CD4-positive, alpha-beta T cell treated with Interleukin-21 for 1 hour (primary cell): ENCODE data around the gene AP2B1.

Source experiments
- DNase-seq: peaks from one replicate; pipeline ENCODE4 v3.0.0-alpha.2; 2020

The AP2B1 gene

DNA sequence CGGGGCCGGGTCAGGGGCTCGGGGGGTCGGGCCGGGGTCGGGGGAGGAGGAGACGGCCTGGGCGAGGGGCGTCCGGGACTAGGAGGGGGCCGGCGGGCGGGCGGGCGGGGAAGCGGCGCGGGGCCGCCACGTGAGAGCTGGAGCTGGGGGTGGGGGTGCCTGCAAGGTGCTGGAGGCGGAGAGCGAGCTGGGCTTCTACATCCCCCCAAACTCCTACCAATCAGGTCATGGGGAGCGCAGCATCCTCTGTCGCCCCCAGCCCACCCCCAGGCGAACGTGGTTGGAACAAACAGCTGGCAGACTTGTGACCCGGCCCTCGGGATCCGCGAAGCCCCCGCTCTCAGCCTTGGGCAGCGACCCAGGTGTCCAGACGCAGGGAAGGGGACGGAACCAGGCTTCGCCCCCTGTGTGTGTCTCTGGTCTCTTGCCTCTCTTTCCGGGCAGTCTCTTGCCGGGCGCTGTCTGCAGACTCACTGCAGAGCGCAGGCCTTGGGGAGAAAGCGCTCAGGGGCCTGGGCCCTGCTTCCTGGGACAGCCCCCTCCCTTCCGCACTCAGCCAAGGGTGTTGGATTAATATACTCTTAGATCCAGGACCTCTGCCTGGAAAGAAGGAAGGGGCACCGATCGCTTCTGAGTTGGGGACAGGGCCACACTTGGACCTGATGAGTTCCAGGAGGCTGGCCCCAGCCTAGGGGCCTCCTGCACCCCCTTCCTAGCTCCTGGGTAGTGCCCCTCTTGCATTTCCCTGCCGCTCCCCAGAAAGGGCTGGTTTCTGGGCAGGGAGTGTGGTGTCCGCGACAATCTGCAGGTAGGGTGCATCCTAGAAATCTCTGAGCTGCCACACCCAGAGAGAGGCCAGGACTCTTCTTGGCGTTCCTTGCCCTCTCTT lies 145.0 kb downstream of the AP2B1 start:
- no peak for DNase-seq

DNA sequence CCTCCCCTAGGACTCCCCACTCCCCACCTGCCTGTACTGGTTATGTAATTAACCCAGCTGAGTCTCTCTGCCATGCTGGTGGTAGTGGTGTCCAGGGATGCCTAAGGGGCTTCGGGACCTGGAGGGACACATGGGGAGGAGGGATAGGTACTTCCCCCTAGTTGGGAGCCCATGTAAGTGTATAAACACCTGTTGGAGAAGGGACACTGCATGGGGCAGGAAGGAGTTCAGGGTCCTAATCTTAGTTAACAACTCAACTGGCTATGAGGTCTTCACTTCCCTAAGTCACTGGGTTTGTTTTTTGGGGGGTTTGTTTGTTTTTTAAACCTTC lies 145.6 kb downstream of the AP2B1 start:
- DNase-seq: no peak

DNA sequence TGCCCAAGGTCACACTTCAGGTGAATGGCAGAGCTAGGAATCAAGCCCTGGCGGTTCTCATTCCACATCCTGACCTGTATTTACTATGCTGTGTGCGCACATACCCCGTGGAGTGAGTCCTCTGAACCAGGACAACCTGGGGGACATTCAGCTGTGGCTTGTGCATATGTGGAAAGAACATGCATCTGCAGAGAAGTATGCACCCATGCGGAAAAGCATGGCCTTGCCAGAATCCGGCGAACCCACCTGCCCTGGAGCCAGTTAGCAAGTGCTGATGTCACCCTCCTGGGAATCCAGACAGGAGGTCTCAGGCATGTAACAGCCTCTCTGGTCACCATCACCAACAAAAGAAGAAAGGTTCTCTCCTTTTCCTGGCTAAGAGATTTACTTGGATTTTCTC lies 146.2 kb downstream of the AP2B1 start:
- DNase-seq: no peak

DNA sequence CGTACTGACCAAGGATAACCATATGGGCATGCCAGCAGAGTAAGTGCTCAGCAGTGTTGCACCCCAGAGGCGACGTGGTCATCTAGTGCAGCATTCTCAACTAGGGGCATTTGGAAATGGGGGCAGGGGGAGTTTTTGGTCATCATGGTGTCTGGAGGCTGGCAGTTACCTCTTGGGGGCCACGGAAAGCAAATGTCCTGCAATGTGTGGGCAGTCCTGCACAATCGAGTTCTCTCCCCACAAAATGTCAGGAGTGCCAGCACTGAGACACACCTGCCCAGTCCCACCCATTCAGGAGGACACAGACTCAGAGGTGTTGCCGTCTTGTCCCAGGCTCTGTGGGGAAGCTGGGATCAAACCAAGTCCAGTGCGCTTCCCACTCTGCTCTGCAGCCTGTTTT lies 147.3 kb downstream of the AP2B1 start:
- no peak for DNase-seq

DNA sequence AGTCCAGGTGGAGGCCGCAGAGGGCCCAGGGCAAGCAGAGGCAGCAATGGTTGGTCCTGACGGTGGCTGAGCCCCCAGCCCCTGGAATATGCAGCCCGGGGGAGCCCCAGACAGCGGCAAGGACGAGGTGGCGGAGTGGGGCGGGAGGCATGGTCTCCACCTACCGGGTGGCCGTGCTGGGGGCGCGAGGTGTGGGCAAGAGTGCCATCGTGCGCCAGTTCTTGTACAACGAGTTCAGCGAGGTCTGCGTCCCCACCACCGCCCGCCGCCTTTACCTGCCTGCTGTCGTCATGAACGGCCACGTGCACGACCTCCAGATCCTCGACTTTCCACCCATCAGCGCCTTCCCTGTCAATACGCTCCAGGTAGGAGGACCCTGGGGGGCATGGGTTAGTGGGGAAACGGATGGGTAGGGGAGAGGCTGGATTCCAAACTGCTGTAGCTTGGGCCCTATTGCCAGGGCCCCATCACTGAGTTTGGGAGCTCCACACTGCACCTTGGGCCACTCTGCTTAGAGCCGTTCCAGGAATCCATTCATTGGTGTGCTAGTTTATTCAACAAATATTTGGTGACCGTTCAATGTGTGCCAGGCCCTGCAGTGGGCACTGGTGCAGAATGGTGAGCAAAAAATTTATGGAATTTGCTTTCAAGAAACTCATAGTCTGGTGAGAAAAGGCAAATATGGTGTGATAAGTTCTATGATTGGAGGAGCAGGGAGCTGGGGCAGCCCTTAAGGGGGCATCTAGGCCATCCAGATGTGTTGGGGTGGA lies 148.1 kb downstream of the AP2B1 start:
- no peak for DNase-seq

DNA sequence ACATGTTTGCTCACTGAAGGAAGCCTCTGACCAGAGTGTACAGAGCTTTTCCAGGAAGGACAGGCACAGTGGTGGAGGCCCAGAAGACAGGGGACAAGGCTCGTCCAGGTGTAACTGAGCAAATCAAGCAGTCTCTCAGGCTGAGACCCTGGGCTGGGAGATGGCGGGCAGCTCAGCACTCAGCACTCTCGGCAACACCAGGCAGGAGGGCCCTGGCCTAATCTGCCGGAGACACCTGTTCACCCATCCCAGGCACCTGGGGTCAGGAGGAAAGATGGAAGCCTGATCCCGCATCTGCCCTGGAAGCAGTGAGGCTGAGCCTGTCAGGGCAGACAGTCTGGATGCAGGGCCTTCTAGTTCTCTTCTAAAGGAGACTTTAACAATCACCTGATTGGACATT lies 149.1 kb downstream of the AP2B1 start:
- no peak for DNase-seq

DNA sequence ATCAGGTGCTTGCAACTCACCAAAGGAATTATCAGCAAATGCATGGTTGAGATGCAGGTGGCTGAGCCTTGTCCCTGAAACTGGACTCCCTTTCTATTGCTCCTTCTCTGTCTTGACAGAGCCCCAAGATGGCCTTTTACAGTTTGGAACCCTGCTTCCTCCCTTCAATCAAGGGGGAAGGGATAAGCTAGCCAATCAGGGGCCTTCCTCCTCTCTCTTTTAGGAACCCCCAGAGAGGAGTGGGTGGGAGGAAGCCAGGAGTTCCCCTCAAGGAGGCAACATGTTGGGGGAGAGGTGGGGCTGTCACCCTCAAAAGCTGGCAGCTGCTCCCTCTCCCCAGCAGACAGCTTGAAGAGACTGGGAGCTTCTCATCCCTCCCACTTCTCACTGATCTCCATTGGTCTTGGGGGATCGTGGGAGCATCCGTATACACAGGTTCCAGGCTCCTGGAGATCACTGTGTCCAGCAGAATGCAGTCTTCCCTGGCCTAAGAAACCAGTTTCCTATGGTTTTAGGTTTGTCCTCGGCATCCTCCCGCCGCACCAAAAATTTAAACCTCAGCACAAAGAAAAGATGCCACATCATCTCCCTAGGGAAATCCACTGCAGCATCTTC lies 151.5 kb downstream of the AP2B1 start:
- no peak for DNase-seq

DNA sequence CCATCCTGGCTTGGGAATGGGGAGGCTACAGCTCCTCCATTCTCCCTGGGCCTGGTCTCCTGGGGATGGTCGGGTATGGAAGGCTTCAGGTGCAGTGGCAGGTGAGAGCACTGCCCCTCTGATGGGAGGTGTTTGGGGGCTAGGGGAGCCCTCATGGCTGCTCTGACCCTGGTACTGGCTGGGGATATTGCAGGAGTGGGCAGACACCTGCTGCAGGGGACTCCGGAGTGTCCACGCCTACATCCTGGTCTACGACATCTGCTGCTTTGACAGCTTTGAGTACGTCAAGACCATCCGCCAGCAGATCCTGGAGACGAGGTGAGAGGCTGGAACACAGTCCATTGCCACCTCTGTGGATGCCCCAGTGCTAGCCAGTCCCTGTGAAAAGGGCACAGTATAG lies 153.1 kb downstream of the AP2B1 start:
- DNase-seq: no peak

DNA sequence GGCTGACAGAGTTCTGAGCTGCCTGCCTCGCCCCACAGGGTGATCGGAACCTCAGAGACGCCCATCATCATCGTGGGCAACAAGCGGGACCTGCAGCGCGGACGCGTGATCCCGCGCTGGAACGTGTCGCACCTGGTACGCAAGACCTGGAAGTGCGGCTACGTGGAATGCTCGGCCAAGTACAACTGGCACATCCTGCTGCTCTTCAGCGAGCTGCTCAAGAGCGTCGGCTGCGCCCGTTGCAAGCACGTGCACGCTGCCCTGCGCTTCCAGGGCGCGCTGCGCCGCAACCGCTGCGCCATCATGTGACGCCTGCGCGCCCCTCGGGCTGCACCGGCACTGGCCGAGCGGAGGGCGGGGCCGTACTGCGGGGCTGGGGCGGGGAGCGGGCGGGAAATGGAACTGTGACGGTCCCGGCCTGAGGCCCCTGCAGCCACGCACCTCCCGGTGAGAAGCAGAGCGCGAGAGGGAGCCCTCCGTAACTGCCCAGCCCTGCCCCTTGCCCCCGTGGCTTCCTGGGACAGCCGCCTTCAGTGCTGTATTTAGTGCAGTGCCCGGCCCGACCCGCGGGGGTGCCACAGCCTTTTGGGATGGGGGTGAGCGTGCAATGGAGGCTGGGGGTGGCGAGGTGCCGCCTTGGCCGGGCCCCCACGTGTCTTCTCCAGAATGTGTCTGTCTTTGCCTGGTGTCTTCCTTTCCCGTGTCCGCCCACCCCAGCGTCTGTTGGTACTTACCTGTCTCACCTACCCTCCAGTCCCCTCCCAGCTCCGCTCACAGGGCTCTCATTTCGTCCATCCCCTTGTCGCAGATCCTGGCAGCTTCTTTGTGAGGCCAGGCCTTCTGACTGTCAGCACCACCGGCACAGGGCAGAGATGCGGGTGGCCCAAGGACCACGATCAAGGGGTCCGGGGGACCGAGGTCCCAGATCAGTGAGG lies 154.1 kb downstream of the AP2B1 start:
- DNase-seq: no peak

DNA sequence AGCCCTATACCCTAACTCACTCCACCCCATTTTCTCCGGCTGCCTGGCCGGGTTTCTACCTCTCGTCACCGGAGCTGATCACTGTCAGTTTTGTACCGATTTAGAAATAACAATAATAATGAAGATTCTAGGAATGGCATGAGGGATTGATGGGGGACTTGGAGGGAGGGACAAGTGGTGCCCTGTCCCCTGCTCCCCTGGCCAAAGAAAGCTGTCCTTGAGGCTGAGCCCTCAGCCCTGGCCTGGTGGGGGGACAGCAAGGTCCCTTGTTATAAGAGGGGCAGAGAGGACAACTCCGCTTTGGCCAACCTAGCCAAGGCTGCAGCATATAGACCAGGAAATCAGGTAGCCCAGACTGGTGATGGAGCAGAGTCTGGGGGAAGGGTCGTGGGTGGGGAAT lies 155.4 kb downstream of the AP2B1 start:
- DNase-seq: no peak

DNA sequence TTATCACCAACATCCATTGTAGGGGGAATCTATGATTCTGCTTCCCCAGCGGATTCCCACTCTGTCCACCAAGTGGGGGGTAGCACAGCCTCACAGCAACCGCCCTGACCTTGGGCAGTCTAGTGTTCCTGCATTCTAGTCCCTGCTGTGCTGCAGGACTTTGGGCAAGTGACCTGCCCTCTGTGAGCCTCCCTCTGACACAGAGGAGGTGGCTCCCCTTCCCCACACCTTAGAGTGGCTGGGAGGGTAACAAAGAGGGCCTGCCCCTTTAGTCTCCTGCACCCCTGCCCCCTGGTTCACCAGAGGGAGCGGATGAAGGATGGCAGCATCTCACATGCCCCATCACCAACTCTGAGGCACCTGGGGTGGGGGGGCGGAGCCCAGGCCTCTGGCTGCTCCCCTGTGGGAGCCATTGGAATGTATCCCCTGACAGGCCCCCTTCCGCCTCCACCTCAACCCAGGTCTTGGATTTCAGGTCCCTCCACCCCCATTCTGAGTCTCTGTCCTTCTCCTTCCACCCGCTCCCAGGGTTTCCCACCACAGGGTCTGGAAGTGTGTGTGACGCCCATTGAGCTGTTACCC lies 155.9 kb downstream of the AP2B1 start:
- no peak for DNase-seq

DNA sequence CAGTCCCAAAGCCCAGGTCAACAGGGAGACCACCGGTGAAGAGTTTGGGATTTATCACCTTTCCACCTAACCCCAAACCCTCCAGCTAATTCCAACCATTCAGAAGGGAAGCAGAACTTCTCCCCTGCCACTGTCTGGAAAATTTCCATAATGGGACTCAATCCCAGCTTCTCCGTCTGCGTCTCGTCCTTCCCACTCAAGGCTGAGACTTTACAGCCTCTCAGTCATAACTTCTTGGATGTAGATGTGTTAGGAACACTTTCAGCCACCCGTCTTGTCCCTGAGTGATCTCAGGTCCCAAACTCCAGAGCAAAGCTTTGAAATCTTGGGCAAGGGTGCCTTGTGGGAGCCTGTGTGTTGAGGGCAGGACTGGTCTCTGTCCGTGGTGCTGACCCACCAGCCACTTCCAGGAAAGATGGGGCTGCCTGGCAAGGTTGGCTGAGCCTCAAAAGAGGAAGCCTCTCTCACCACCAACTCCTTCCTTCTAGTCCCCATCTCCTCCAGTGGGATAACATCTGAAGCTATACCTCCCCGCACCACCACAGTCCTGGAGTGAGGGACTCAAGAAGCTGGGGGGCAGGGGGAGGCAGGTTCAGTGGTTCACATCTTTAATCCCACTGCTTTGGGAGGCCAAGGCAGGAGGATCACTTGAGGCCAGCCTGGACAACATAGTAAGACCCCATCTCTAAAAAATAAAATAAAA lies 156.7 kb downstream of the AP2B1 start:
- DNase-seq: no peak

DNA sequence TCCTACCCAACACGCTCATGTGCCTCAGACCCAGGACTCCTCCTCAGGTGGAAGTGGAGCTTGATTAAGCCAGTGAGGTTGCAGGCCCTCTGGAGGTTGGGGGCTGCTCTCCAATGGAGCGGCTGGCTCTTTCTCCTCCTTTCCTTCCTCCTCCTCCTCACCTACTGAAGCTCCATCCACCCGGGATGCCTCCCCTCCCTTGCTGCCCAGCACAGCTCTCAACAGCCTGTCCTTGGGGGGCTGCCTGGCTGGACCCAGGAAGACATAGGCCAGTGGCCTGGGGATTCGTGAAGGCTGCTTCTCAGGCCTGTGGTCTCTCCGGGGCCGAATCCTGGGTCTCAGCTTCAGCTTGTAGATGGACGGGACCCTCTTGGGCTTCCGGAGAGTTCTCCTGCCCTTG lies 157.7 kb downstream of the AP2B1 start:
- DNase-seq: no peak

DNA sequence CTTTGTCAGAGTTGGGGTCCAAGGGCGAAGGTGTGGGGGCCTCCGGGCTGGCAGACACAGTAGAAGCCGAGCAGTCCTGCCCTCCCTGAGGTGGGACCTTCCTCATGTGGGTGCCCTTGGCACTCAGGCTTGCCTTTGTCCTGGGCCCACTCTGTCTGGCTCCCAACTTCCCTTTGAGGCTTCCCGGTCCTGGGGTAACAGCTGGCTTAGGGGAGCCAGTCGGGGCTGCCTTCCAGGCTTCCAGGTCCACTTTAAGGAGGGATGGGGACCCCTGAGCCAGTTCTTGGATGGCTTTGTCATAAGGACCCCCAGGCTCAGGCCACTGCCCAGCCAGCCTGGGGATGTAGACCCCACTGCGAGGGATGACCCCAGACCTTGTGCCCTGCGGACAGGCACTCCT lies 158.1 kb downstream of the AP2B1 start:
- DNase-seq: no peak

DNA sequence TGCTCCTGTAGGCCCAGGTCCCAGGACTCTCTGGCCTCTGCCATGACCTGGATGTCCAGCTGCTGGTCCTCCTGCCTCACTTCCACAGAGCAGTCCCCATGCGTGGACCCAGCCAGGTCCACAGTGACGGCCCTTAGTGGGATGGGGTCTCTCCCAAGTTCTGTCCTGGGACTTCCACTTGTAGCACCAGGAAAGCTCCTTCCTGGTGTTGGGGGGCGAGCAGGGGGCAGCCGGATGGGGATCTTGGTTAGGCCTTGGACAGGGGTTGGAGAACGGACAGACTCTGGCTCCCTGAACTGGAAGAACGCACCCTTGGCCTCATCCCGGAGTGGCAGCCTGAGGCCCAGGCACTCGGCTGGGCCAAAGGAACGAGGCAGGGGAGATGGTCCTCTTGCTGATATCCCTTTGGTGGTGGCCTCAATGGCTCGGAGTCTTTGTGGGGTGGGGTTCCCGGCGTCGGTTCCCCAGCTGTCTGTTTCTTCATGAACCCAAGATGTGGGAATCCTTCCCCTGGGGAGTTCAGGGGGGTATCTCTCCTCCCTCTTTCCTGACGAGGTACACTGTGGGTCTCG lies 158.7 kb downstream of the AP2B1 start:
- no peak for DNase-seq

DNA sequence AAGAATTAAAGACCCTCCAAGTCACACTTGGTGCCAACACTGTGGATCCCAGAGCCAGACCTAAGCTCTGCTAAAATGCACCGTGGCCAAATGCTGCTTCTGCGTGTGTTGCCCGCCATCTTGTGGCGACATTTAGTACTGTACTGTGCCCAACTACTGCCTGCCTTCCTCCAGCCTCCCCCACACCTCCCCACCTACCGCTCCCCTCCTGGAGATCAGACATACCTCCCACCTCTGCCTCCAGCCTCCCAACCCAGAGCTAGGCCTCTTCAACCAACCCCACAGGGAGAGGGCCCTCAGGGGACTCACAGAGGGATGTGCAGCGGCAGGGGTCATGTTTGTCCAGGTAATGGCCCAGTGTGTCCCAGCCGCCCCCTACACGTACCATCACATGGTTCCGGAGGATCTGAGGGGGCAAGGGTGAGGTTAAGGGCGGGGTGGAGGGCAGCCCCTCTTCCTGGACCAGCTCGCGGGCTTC lies 160.5 kb downstream of the AP2B1 start:
- peak; percentile 81 for DNase-seq

DNA sequence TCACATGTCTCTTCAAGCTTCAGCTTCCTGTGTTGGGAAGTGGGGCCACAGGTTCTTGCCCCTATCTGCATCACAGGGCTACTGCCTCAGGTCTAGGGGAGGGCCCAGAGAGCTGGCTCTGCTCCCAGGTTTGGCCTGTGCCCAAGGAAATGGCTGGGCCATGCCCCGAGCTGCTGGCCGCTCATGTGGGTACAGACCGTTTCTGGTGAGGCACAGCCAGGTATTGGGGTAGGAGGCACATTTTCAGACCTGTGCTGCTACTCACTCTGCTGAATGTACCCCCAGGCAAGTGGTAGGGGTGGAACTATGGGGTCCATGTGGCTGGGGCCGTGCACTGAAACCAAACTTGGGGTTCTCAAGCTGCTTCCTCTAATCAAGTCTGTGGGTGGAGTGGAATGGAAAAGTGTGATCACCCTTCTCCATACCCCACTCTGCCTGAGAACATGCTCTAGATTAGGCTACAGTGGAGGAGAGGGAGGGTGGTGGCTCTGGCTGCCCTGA lies 161.3 kb downstream of the AP2B1 start:
- no peak for DNase-seq

DNA sequence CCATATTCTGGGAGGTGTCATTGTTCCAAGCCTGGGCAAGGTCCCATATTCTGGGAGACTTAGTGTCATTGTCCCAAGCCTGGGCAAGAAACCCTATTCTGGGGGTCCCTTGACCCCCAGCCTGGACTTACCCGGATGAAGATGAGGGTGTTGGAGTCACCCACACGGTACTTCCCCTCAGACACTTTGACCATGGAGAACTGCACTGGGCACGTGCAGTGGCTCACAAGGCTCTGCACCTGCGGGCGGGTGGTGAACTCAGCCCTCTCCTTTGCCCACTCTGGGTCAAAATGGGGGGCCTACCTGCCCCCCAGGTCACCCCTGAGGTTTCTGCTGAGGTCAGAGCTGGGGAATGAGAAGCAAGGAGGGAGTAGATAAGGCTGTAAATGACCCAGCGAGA lies 161.9 kb downstream of the AP2B1 start:
- DNase-seq: no peak

DNA sequence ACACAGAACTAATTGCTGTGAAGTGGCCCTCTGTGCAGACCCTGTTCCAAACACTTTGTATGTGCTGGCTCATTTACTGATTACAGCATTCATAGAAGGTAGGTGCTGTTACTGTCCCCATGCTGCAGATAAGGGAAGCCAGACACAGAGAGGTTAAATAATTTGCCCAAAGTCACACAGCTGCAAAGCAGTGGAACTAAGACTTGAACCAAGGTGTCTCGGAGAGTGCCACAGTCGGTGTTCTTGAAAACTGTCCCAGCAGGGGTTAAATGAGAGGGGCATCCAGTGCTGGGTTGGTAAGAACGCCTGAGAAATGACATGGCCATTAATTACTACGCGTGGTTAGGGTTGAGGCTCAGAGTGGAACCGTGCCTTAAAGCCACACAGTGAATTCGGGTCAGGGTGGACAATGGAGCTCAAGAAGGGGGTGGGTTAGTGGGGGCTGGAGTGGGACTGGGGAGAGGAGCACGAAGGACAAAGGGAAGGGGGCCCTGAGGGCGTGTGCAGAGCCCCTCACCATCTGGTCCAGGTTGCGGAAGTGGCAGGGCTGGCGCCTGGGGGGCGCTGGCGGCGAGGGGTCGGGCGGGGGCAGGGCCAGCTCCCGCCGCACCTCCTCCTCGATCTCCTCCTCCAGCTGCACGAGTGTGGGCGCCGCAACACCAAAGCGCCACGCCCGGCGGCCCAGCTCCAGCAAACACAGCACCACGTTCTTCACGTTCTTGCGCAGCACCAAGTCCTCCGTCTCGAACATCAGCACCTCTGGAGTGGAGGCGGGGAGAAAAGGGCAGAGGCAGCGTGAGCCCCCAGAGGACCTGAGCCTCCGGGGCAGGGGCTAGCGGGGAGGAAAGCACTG lies 162.7 kb downstream of the AP2B1 start:
- DNase-seq: no peak
